ENCODE data around the gene MFSD12. TPM values are rescaled to one million over a fixed set of nuclear protein-coding genes. Genes with fewer than 3 reads are reported as not detected.
"Not testable (repeated sequence)": the region's sequence is repeated elsewhere in the genome, so short reads cannot be mapped to it uniquely, and the experiment has no call there.

MFSD12 gene
- total RNA-seq, 1 donor, result 37.8 TPM

DNA sequence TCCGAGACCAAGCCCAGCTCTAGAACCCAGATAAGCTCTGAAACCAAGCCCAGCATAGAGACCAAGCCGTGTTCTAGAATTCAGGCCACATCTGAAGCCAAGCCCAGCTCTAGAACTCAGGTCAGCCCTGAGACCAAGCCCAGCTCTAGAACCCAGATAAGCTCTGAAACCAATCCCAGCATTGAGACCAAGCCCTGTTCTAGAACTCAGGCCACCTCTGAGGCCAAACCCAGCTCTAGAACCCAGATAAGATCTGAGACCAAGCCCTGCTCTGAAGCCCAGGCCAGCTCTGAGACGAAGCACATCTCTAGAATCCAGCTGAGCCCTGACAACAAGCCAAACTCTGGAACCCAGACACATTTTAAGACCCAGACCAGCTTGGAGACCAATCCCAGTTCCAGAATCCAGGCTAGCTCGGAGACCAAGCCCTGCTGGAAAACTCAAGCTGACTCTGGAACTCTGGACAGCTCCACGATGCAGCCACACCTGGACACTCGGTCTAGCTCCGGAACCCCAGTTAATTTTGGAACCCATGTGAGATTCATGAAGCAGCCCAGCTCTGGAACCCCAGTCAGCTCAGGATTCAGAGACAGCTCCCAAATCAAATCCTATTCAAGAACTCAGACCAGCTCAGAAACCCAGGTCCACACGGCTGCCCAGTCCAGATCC is 33.7 kb upstream of the MFSD12 start:
- peaks cover 1% of the 10 kb centered on the region for H3K4me1 ChIP-seq (ENCODE audit: insufficient read depth, low read length)
- no peak overlapping the region for H3K4me3 ChIP-seq (ENCODE audit: low read length)
- H3K27me3 ChIP-seq (ENCODE audit: insufficient read depth, low read length), result no peaks in the 10 kb centered on the region
- no peaks in the 10 kb centered on the region for H3K9me3 ChIP-seq (ENCODE audit: low read depth, low read length)

DNA sequence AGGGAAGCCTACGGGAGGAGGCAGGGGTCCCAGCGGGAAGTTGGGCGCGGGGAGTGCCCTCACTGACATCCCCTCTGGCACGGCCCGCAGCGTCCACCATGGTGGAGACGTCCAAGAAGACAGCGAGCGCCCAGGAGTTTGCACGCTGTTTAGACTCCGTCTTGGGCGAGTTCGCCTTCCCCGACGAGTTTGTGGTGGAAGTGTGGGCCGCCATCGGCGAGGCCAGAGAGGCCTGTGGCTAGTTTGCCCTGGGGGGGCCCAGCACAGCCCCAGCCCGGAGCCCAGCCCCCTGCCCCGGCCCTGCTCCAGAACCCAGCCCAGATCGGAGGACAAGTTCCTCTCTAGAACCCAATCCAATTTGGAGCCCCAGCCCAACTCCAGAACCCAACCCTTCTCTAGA is 32.6 kb upstream of the MFSD12 start:
- Histone ChIP-seq H3K4me1 (ENCODE audit: insufficient read depth, low read length) (peaks cover 6% of the 10 kb centered on the region), H3K27me3 (ENCODE audit: insufficient read depth, low read length) (peaks cover 3% of the 10 kb centered on the region), H3K9me3 (ENCODE audit: low read depth, low read length) (no peaks in the 10 kb centered on the region), H3K4me3 (ENCODE audit: low read length) (no peak overlapping the region)

DNA sequence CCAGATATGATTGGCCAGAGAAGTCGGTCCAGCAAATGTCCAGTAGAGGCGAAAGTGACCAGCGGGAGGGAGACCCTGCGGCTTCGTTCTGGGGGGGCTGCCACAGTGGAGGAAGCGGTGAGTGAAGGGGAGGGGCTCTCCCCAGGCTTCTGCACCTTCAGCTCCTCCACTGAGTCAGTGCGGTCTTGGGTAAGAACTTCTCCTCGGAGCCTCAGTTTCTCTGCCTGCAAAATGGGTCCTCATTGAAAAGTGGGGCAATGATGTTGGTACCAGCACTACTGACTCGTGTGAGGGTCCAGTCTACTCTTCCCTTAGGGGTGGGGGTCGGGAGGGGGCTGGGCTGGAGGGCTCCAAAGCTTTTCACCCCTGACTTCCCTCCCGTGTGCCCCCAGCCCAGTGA is 32.1 kb upstream of the MFSD12 start:
- peaks cover 3% of the 10 kb centered on the region for H3K27me3 ChIP-seq (ENCODE audit: insufficient read depth, low read length)
- H3K4me3 ChIP-seq (ENCODE audit: low read length), result no peak overlapping the region
- peaks cover 6% of the 10 kb centered on the region for H3K4me1 ChIP-seq (ENCODE audit: insufficient read depth, low read length)
- H3K9me3 ChIP-seq (ENCODE audit: low read depth, low read length), result no peaks in the 10 kb centered on the region

DNA sequence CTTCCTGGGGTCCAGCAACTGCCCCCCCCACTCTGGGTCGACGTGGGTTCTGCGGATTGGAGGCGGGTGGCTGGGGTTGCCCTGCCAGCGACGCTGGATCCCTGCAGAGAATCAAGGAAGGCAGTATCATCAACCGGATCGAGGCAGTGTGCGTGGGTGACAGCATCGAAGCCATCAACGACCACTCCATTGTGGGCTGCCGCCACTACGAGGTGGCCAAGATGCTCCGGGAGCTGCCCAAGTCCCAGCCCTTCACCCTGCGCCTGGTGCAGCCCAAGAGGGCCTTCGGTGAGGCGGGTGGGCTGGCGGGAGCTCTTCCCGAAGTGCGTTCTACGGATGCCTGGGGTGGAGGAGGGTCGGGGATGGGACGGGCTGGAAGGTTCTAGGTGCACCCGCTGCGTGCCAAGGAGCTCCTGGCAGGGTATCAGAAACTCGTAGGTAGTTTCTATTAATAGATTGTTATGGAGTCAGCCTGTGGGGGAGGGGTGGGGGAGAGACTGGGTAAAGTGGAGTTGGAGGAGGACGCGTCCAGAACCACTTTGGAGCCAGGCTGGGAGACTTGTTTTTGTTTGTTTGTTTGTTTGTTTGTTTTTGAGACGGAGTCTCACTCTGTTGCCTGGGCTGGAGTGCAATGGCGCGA is 29.4 kb upstream of the MFSD12 start:
- Histone ChIP-seq H3K4me3 (ENCODE audit: low read length) (no peak overlapping the region), H3K27me3 (ENCODE audit: insufficient read depth, low read length) (peaks cover 3% of the 10 kb centered on the region), H3K4me1 (ENCODE audit: insufficient read depth, low read length) (peaks cover 6% of the 10 kb centered on the region), H3K9me3 (ENCODE audit: low read depth, low read length) (no peaks in the 10 kb centered on the region)

DNA sequence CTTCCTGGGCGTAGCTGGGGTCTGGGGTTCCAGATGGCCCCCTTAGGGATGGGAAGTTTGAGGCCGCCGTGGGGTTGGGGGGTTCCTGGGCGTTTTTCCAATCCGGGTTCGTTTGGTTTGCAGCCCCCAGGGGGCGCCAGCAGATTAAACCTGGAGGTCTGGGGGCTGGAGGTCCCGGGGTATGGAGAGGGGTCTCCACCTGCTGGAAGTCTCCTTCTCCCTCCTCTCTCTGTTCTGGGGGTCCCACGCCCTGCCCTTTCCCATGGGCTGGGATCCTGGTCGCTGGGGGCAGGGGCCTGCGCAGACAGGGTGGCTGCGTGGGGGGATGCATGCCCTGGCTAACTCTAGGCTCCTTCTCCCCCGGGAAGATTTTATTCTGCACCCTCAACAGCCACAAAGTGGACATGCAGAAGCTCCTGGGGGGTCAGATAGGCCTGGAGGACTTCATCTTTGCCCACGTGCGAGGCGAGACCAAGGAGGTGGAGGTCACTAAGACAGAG is 28.8 kb upstream of the MFSD12 start:
- peaks cover 6% of the 10 kb centered on the region for H3K4me1 ChIP-seq (ENCODE audit: insufficient read depth, low read length)
- H3K27me3 ChIP-seq (ENCODE audit: insufficient read depth, low read length), result peaks cover 3% of the 10 kb centered on the region
- peak overlapping the region; percentile 24 for H3K4me3 ChIP-seq (ENCODE audit: low read length)
- H3K9me3 ChIP-seq (ENCODE audit: low read depth, low read length), result no peaks in the 10 kb centered on the region

DNA sequence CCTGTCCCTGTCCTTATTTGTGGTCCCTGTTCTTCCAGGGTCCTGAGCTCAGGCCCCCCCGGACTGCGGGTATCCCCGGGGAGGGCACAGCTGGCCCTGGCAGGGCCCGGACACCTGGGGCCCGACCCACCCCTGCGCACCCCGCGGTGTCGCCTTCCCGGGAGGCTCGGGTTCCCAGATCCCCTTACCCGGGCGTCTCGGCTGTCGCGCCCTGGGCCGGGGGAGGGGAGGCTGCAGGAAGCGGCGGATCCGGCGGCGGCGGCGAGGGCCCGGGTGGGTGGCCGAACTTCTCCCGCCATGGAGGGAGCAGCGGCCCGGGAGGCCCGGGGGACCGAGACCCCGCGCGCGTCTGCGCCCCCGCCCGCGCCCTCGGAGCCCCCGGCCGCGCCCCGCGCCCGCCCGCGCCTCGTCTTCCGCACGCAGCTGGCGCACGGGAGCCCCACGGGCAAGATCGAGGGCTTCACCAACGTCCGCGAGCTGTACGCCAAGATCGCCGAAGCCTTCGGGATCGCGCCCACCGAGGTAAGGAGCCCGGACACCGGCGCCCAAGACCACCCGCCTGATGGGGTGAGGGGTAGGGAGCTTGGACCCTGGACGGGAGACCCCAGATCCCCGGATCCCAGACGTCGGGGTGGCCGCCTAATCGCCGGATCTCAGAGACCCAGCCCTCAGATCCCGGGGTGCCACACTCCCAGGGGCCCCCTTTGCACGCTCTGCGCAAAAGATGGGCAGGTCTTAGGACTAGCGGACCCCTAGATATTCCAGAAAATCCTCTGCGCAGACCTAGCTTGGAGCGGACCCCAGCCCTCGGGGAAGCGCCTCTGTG is 28.1 kb upstream of the MFSD12 start, which contains the start of gene GIPC3:
GIPC3 (plus strand) TSS at position 178 of the 826 bp plus-strand sequence; CDS start at position 298, 120 bp downstream.
- Histone ChIP-seq H3K9me3 (ENCODE audit: low read depth, low read length) (no peaks in the 10 kb centered on the region), H3K4me3 (ENCODE audit: low read length) (peak within 1 kb of the TSS; percentile 24), H3K4me1 (ENCODE audit: insufficient read depth, low read length) (peaks cover 6% of the 10 kb centered on the region), H3K27me3 (ENCODE audit: insufficient read depth, low read length) (peaks cover 3% of the 10 kb centered on the region)

DNA sequence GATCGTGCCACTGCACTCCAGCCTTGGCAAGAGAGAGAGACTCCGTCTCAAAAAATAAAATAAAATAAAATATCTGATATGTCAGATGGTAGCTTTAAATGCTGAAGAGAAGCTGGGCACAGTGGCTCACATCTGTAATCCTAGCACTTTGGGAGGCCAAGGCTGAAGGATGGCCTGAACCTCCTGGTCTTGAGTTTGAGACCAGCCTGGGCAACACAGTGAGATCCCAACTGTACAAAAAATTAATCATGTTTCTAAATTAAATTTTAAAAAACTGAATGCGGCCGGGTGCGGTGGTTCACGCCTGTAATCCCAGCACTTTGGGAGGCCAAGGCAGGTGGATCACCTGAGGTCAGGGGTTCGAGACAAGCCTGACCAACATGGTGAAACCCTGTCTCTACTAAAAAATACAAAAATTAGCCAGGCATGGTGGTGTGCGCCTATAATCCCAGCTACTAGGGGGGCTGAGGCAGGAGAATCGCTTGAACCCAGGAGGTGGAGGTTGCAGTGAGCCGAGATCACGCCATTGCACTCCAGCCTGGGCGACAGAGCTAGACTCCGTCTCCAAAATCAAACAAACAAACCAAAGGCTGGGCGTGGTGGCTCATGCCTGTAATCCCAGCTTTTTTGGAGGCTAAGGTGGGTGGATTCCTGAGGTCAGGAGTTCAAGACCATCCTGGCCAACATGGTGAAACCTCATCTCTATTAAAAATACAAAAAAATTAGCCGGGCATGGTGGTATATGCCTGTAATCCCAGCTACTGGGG is 26.8 kb upstream of the MFSD12 start:
- H3K4me3 ChIP-seq (ENCODE audit: low read length); H3K9me3 ChIP-seq (ENCODE audit: low read depth, low read length); H3K4me1 ChIP-seq (ENCODE audit: insufficient read depth, low read length); H3K27me3 ChIP-seq (ENCODE audit: insufficient read depth, low read length): not testable (repeated sequence)

DNA sequence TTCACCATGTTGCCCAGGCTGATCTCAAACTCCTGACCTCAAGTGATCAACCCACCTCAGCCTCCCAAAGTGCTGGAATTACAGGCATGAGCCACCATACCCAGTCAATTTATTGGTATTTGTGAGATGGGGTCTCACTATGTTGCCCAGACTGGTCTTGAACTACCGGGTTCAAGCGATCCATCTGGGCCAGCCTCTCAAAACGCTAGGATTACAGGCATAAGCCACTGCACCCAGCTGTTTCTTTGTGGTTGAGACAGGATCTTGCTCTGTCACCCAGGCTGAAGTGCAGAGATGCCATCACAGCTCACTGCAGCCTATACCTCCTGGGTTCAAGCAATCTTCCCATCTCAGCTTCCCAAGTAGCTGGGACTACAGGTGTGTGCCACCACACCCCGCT is 24.4 kb upstream of the MFSD12 start:
- not testable (repeated sequence) for H3K27me3 ChIP-seq (ENCODE audit: insufficient read depth, low read length); H3K4me3 ChIP-seq (ENCODE audit: low read length)

DNA sequence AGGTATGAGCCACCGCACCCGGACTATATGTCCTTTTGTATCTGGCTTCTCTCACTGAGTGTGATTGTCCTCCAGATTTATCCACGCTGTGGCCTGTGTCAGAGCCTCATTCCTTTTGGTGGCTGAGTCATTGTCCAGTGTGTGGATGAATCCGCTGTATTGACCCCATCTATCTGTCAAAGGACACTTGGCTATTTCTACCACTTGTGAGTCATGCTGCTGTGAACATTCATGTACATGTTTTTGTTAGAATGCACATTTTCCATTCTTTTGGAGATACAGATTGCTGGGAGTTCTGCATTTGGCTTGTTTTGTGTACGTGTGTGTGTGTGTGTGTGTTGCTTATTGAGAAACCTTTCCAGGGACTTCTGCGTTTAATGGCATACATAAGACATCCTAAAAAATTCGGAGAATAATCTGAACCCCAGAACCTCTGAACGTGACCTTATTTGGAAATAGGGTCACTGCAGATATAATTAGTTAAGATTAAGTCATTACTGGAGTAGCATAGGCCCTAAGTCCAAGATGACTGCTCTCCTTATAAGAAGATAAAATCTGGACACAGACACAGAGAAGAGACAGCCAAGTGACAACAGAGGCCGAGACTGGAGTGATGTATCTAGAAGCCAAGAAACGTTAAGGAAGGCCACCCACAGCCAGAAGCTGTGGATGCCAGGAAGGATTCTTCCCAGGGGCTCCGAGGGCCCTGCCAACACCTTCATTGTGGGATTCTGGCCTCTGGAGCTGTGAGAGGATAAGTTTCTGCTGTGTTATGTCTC is 23.0 kb upstream of the MFSD12 start:
- Histone ChIP-seq H3K4me3 (ENCODE audit: low read length) (no peak overlapping the region), H3K9me3 (ENCODE audit: low read depth, low read length) (no peaks in the 10 kb centered on the region), H3K27me3 (ENCODE audit: insufficient read depth, low read length) (no peaks in the 10 kb centered on the region), H3K4me1 (ENCODE audit: insufficient read depth, low read length) (peaks cover 6% of the 10 kb centered on the region)

More for the DNA sequence above, 24.4 kb upstream of the MFSD12 start:
- not testable (repeated sequence) for H3K9me3 ChIP-seq (ENCODE audit: low read depth, low read length); H3K4me1 ChIP-seq (ENCODE audit: insufficient read depth, low read length)

DNA sequence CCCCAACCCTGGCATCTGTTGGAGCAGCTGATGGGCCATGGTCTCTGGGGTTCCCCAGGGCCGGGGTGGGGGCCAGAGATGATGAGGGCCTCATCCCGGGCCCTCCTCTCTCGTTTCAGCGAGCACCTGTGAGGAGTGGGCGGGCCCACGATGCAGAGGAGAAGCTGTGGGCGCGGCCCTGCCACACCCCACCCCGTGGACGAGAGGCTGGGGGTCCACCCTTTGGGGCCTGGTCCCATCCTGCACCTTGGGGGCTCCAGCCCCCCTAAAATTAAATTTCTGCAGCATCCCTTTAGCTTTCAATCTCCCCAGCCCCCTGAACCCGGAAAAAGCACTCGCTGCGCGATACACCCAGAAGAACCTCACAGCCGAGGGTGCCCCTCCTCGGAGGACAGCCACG is 21.0 kb upstream of the MFSD12 start:
- no peaks in the 10 kb centered on the region for H3K9me3 ChIP-seq (ENCODE audit: low read depth, low read length)
- no peak overlapping the region for H3K4me3 ChIP-seq (ENCODE audit: low read length)
- peaks cover 11% of the 10 kb centered on the region for H3K4me1 ChIP-seq (ENCODE audit: insufficient read depth, low read length)
- H3K27me3 ChIP-seq (ENCODE audit: insufficient read depth, low read length), result no peaks in the 10 kb centered on the region

DNA sequence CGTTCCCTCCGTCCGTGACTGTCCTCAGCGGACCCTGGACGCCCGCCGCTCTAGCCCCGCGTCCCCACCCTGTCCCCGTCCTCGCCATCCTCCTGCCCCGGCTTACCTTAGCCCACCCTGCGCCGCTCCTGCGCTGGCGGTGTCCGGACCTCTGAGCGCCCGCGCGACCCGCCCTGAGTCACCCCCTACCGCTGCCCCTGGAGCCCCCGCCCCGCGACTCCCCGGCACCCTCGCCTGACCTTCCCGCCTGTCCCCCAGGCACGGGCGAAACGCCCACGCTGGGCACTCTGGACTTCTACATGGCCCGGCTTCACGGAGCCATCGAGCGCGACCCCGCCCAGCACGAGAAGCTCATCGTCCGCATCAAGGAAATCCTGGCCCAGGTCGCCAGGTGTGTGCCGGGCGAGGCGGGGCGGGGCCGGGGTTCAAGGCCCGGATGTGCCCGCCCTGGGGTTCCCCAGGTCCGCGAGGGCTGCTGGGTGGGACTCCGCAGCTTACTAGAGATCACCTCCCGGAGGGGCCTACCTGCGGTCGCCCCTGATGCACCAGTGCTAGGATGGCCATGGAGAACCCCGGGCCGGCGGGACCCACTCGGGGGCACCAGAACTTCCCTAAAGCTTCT is 20.4 kb upstream of the MFSD12 start:
- H3K4me3 ChIP-seq (ENCODE audit: low read length), result no peak overlapping the region
- H3K4me1 ChIP-seq (ENCODE audit: insufficient read depth, low read length), result peaks cover 14% of the 10 kb centered on the region
- no peaks in the 10 kb centered on the region for H3K27me3 ChIP-seq (ENCODE audit: insufficient read depth, low read length)
- H3K9me3 ChIP-seq (ENCODE audit: low read depth, low read length), result no peaks in the 10 kb centered on the region

DNA sequence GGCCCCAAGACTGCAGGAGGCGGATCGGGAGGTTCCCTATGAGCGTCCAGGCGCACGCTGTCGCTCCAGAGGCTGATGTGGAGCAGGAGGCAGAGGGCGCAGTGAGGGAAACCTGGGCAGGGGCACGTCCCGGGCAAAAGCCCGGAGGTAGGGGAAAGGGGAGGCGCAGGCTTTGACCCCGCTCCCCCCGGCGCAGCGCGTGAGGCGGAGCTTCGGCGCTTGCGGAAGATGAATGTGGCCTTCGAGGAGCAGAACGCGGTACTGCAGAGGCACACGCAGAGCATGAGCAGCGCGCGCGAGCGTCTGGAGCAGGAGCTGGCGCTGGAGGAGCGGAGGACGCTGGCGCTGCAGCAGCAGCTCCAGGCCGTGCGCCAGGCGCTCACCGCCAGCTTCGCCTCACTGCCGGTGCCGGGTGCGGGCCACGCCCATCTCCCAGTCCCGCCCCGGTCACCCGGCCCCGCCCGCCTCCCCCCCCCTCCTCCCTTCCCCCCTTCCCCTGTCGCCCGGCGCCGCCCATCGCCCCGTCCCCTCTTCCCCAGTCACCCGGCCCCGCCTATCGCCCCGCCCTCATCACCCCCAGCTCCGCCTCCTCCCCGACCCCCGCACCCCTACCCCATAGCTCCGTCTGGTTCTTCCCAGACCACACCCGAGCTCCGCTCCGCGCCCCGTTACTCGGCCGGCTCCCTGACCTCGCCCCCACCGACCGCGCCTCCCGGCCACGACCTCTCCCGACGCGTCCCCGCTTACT is 19.5 kb upstream of the MFSD12 start:
- Histone ChIP-seq H3K4me3 (ENCODE audit: low read length) (peak overlapping the region; percentile 10), H3K9me3 (ENCODE audit: low read depth, low read length) (no peaks in the 10 kb centered on the region)

DNA sequence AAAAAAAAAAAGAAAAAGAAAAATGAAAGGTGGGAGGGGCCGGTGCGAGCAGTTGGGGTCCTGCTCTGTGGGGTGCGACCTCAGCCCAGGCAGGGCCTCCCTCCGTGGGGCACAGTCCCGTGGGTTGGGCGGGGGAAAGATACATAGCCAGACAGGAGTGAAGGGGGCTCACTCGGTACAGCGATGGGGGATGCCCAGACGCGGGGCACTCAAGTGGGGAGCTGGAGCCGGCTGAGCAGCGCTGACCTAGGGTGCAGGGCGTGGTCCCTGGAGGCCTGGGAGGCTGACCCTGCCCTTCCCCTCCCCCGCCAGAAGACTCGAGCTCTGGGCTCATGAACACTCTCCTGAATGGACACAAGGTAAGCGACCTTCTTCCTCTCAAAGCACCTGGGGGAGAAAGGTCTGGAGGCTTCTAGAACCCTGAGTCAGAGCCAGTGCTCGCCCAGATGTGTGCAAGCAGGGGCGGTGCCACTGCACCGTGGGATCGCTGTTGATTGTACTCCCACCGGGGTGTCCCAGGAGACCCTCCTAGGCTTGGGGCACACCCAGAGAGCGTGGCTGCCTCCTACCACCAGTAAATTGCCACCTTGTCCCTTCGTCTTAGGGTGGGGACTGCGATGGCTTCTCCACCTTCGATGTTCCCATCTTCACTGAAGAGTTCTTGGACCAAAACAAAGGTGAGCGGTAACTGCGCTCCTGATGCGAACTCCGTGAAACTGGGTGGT is 18.7 kb upstream of the MFSD12 start:
- H3K27me3 ChIP-seq (ENCODE audit: insufficient read depth, low read length), result no peaks in the 10 kb centered on the region
- H3K4me3 ChIP-seq (ENCODE audit: low read length), result no peak overlapping the region
- H3K4me1 ChIP-seq (ENCODE audit: insufficient read depth, low read length), result peaks cover 20% of the 10 kb centered on the region
- no peaks in the 10 kb centered on the region for H3K9me3 ChIP-seq (ENCODE audit: low read depth, low read length)

More for the DNA sequence above, 19.5 kb upstream of the MFSD12 start:
- H3K27me3 ChIP-seq (ENCODE audit: insufficient read depth, low read length), result no peaks in the 10 kb centered on the region
- peaks cover 19% of the 10 kb centered on the region for H3K4me1 ChIP-seq (ENCODE audit: insufficient read depth, low read length)

Measured in mononuclear cell (primary cell).